B cell (primary cell): ENCODE measurements around the gene IL22RA2.

Experiments
- EZH2 ChIP-seq: IDR thresholded peaks from 2 replicates; pipeline ENCODE4 v1.6.1; 2012; ENCODE audit warnings: borderline replicate concordance, low read depth, mild to moderate bottlenecking, moderate library complexity, low read length; ENCODE audit not compliant: insufficient read depth, poor library complexity, severe bottlenecking
- TF ChIP-seq, protein P1 (sequence below): fragments of 200-600 bp; IDR thresholded peaks from one replicate; pipeline ENCODE4 v1.8.0; 2022; ENCODE audit warnings: antibody characterized with exemption, mild to moderate bottlenecking

DNA sequence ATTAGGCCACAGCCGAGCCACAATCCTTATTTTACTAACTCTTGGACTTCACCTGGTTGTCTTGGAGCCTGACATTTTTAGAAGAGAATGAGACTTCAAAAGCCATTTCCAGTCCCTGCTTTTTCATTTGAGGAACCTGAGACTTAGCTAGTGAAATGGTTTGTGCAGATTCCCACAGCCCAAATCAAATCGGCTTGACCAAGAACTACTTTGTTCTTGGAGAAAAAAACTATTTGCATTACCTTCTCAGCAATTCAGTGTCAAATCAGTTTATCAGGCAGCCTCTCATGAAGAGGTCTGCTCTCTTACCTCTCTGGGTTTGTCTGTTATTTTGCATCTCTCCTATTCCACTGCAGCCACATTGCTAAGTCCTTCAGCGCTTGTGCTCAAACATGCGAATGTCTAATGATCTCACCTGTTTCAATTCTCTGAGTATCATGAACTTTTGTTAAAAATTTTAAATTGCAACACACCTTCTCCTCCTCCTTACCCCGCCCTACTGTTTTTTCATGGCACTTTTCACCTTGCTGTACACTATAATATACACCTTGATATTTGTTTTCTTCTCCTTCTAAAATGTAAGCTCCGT is 46.3 kb upstream of the IL22RA2 start:
- TF ChIP-seq EZH2 = no peak
- TF ChIP-seq, protein P1, sequence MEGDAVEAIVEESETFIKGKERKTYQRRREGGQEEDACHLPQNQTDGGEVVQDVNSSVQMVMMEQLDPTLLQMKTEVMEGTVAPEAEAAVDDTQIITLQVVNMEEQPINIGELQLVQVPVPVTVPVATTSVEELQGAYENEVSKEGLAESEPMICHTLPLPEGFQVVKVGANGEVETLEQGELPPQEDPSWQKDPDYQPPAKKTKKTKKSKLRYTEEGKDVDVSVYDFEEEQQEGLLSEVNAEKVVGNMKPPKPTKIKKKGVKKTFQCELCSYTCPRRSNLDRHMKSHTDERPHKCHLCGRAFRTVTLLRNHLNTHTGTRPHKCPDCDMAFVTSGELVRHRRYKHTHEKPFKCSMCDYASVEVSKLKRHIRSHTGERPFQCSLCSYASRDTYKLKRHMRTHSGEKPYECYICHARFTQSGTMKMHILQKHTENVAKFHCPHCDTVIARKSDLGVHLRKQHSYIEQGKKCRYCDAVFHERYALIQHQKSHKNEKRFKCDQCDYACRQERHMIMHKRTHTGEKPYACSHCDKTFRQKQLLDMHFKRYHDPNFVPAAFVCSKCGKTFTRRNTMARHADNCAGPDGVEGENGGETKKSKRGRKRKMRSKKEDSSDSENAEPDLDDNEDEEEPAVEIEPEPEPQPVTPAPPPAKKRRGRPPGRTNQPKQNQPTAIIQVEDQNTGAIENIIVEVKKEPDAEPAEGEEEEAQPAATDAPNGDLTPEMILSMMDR = no peak
